ENCODE data around the gene FLACC1. TPM values are rescaled to one million over a fixed set of nuclear protein-coding genes. Genes with fewer than 3 reads are reported as not detected.

The FLACC1 gene
- total and polyA plus RNA-seq, 2 of the 8 experiments (the other 6 are each of a cell fraction or from before 2014, with no cell fraction given), result 0.58 TPM; not detected in 1

GRCh38 chr2:201345625-201346213, 11.4 kb downstream of the FLACC1 start:
- Histone ChIP-seq H4K91ac (replicated peaks; ENCODE audit: insufficient read length, low read length) (no peak overlapping the region), H4K20me1 (replicated peaks in 1 of 2; ENCODE audit: control insufficient read depth in 1 of 2, insufficient read depth in 2 of 2, low read length in 2 of 2) (no peaks in the 10 kb centered on the region), H3K14ac (ENCODE audit: insufficient read length) (no peak overlapping the region), H3K79me2 (ENCODE audit: control insufficient read depth in 1 of 2, insufficient read depth in 2 of 2, low read length in 2 of 2) (no peaks in the 10 kb centered on the region), H3K23ac (ENCODE audit: insufficient read length) (no peak overlapping the region), H3K4ac (replicated peaks; ENCODE audit: insufficient read length, low read depth, low read length) (no peak overlapping the region), H3K23me2 (ENCODE audit: low read depth, low read length) (no peaks in the 10 kb centered on the region), H3K4me2 (ENCODE audit: insufficient read depth in 1 of 2, low read depth in 2 of 2, low read length in 2 of 2) (no peak overlapping the region), H2BK15ac (ENCODE audit: low read length) (no peak overlapping the region), H3K9me3 (ENCODE audit: insufficient read depth in 2 of 2, low read depth in 1 of 2, low read length in 1 of 2) (no peaks in the 10 kb centered on the region), H2BK20ac (ENCODE audit: low read length) (no peak overlapping the region), H3K9ac (replicated peaks in 1 of 4; ENCODE audit: extremely low read depth in 1 of 4, low read depth in 3 of 4, low read length in 3 of 4) (no peak overlapping the region), H4K8ac (ENCODE audit: extremely low read depth, insufficient read depth, low read length) (no peak overlapping the region), H2AK5ac (ENCODE audit: low read depth, low read length) (no peak overlapping the region), H3K27me3 (replicated peaks in 1 of 4; ENCODE audit: control insufficient read depth in 3 of 4, extremely low read depth in 1 of 4, insufficient read depth in 3 of 4, low read length in 3 of 4) (no peaks in the 10 kb centered on the region), H2AFZ (ENCODE audit: low read length) (no peak overlapping the region), H3K4me3 (ENCODE audit: extremely low read depth in 1 of 4, insufficient read depth in 2 of 4, low read depth in 3 of 4, low read length in 4 of 4) (no peak overlapping the region), H2BK120ac (replicated peaks; ENCODE audit: low read depth, low read length) (no peak overlapping the region), H3K4me1 (replicated peaks in 1 of 4; ENCODE audit: control insufficient read depth in 3 of 4, insufficient read depth in 4 of 4, low read length in 3 of 4) (no peaks in the 10 kb centered on the region), H3K56ac (replicated peaks; ENCODE audit: insufficient read length, low read depth, low read length) (no peak overlapping the region), H3K36me3 (ENCODE audit: control insufficient read depth in 2 of 4, insufficient read depth in 4 of 4, low read length in 3 of 4) (no peaks in the 10 kb centered on the region), H3K27ac (ENCODE audit: low read depth, low read length) (no peak overlapping the region), H2BK12ac (ENCODE audit: low read depth, low read length) (no peak overlapping the region), H3K18ac (ENCODE audit: extremely low read depth, low read length) (no peak overlapping the region), H4K5ac (ENCODE audit: insufficient read length, low read depth, low read length) (no peak overlapping the region), H3K79me1 (ENCODE audit: low read depth, low read length) (no peaks in the 10 kb centered on the region), H2BK5ac (ENCODE audit: low read depth, low read length) (no peak overlapping the region)
- FAIRE-seq, result no peak
- TF ChIP-seq SUZ12 (IDR thresholded peaks at IDR 0.05; ENCODE audit: low read length) (no peak), KDM5A (IDR thresholded peaks at IDR 0.05; ENCODE audit: low read length) (no peak), ZNF274 (IDR thresholded peaks at IDR 0.05; ENCODE audit: borderline replicate concordance, extremely low read depth, low read length) (no peak)
- ChIA-PET POLR2A (ENCODE audit: partially characterized antibody) (no interaction called here), CTCF (ENCODE audit: partially characterized antibody) (interaction anchor here (0.7 to 6.5 kb wide), 11 partner anchors 9 to 152 kb away, joined by 3 to 59 read pairs (median 5); no protein-coding TSS in a partner anchor)
- 87% methylated on average over 7 of the region's 7 CpGs; no CpG with 5 or more reads in 1 of the 2 experiments for WGBS, 2 experiments (ENCODE audit: extremely low coverage in 1 of 2, insufficient coverage in 1 of 2, insufficient read length in 1 of 2, insufficient replicate concordance in 2 of 2, low coverage in 1 of 2, low lambda C conversion rate in 2 of 2, missing lambda C conversion rate in 1 of 2)
- no peak for DNase-seq (ENCODE audit: low read depth in 1 of 2, low spot score in 2 of 2)

All from H1 (cell line).